ENCODE measurements around the gene SYNE1. TPM values are rescaled to one million over a fixed set of nuclear protein-coding genes. Genes with fewer than 3 reads are reported as not detected.

Gene SYNE1
- total RNA-seq, 1 experiment from 2014 or later: 3.0 TPM

- Histone ChIP-seq H2AFZ (ENCODE audit: low read length) (no peak overlapping the region), H3K4ac (ENCODE audit: low read depth, low read length) (no peak overlapping the region), H2AK5ac (ENCODE audit: insufficient read length, low read length) (no peak overlapping the region), H4K8ac (replicated peaks; ENCODE audit: insufficient read length, low read depth, low read length) (no peak overlapping the region), H3T11ph (ENCODE audit: low read length) (no peak overlapping the region), H3K4me2 (ENCODE audit: insufficient read depth, insufficient read length, low read length) (no peak overlapping the region), H3K4me1 (ENCODE audit: insufficient read depth, low read length) (no peaks in the 10 kb centered on the region), H2BK12ac (ENCODE audit: insufficient read length, low read depth, low read length) (no peak overlapping the region), H3K27ac (ENCODE audit: insufficient read length, low read depth, low read length) (no peak overlapping the region), H2BK20ac (ENCODE audit: low read depth, low read length, poor library complexity, severe bottlenecking) (no peak overlapping the region), H3K14ac (ENCODE audit: insufficient read depth, low read length) (no peak overlapping the region), H3K23me2 (ENCODE audit: insufficient read length, low read depth, low read length, poor library complexity, severe bottlenecking) (no peaks in the 10 kb centered on the region), H2BK120ac (ENCODE audit: low read depth, low read length, poor library complexity, severe bottlenecking) (no peak overlapping the region), H4K5ac (ENCODE audit: insufficient read length, low read depth, low read length) (no peak overlapping the region), H4K91ac (ENCODE audit: insufficient read length, low read depth, low read length) (no peak overlapping the region), H3K27me3 (ENCODE audit: insufficient read depth, low read length) (no peaks in the 10 kb centered on the region), H3K23ac (ENCODE audit: insufficient read length, low read depth, low read length) (no peak overlapping the region), H2BK5ac (ENCODE audit: insufficient read length, low read length) (no peak overlapping the region), H4K20me1 (ENCODE audit: control insufficient read depth, insufficient read depth, insufficient read length) (no peaks in the 10 kb centered on the region), H3K79me2 (ENCODE audit: insufficient read depth, low read length) (no peaks in the 10 kb centered on the region), H3K9me3 (ENCODE audit: control insufficient read depth, low read depth, low read length) (no peaks in the 10 kb centered on the region), H3K9ac (ENCODE audit: extremely low read depth, insufficient read length, low read length) (no peak overlapping the region), H3K56ac (ENCODE audit: insufficient read length, low read depth, low read length) (no peak overlapping the region), H2BK15ac (ENCODE audit: low read depth, low read length) (no peak overlapping the region), H3K18ac (ENCODE audit: insufficient read length, low read depth, low read length) (no peak overlapping the region), H3K79me1 (ENCODE audit: insufficient read depth, low read depth, low read length, poor library complexity, severe bottlenecking) (no peaks in the 10 kb centered on the region)
- H3K9me3 Mint-ChIP-seq: no peaks in the 10 kb centered on the region
- H3K4me3 Mint-ChIP-seq: no peak overlapping the region
- TF ChIP-seq, protein P1, sequence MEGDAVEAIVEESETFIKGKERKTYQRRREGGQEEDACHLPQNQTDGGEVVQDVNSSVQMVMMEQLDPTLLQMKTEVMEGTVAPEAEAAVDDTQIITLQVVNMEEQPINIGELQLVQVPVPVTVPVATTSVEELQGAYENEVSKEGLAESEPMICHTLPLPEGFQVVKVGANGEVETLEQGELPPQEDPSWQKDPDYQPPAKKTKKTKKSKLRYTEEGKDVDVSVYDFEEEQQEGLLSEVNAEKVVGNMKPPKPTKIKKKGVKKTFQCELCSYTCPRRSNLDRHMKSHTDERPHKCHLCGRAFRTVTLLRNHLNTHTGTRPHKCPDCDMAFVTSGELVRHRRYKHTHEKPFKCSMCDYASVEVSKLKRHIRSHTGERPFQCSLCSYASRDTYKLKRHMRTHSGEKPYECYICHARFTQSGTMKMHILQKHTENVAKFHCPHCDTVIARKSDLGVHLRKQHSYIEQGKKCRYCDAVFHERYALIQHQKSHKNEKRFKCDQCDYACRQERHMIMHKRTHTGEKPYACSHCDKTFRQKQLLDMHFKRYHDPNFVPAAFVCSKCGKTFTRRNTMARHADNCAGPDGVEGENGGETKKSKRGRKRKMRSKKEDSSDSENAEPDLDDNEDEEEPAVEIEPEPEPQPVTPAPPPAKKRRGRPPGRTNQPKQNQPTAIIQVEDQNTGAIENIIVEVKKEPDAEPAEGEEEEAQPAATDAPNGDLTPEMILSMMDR (conservative IDR thresholded peaks at IDR 0.05): no peak
- no peaks in the 10 kb centered on the region for H3K36me3 Mint-ChIP-seq (ENCODE audit: insufficient read depth in 1 of 3, low read depth in 3 of 3)
- no peak for DNase-seq
- WGBS (ENCODE audit: extremely low coverage, insufficient read length, low lambda C conversion rate): no CpG with 5 or more reads among the region's 4 CpGs
- H3K27me3 Mint-ChIP-seq (ENCODE audit: low read depth): no peaks in the 10 kb centered on the region
- H3K4me1 Mint-ChIP-seq: peaks cover 2 to 3% of the 10 kb centered on the region in 2 experiments
- no peak overlapping the region for H3K27ac Mint-ChIP-seq
Observed at GRCh38 chr6:152176268-152176667, 460.9 kb downstream of the SYNE1 start.
